DMS79 treated with DMSO at 0.1 percent for 48 hours (cell line): ENCODE results near the gene TEX19.

Experiments
- DNase-seq: peaks from one replicate; lab custom pipeline; 2025; lab: John Stamatoyannopoulos, UW

The TEX19 gene

DNA sequence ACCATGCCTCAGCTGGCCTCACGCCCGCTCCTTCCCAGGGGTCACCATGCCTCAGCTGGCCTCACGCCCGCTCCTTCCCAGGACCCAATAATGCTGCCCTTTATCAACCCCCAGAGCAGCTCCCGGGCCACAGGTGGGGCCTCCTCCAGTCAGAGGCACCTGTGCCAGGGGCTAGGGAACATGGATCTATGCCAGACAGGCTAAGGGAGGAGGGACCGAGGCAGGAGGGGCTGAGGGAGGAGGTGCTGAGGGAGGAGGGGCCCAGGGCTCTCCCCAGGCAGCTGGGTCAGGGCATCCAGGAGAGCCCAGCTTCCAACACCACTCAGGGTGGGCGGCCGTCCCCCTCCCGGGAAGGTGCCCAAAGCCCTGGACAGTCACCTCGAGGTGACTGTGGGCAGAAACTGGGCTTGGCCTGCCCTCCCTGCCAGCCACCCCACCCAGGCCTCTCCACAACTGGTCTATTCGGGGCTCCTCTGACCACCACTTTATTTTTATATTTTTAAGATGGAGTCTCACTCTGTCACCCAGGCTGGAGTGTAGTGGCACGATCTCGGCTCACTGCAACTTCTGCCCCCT lies 31.9 kb downstream of the TEX19 start:
- DNase-seq: no peak

DNA sequence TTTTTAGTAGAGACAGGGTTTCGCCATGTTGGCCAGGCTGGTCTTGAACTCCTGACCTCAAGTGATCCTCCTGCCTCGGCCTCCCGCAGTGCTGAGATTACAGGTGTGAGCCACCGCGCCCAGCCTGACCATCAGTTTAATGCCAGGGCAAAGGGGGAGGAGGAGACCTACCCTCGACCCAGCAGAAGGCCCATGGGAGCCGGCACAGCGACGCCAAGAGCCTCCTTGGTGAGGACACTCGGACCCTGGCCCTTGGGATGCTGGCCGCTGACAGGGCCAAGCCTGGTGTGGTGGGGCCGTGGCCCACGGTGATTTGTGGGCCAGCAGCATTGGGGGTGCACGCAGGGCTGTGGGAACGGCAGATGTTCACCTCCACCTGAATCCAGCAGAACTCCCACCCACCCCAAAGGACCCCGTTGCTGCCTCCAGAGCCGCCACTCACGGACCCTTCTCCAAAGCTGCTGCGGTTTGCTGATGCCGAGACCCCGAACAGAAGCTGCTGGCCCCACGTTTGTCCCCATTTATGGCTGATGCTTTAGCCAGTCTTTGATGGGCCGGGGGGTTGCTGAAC lies 32.5 kb downstream of the TEX19 start:
- no peak for DNase-seq

DNA sequence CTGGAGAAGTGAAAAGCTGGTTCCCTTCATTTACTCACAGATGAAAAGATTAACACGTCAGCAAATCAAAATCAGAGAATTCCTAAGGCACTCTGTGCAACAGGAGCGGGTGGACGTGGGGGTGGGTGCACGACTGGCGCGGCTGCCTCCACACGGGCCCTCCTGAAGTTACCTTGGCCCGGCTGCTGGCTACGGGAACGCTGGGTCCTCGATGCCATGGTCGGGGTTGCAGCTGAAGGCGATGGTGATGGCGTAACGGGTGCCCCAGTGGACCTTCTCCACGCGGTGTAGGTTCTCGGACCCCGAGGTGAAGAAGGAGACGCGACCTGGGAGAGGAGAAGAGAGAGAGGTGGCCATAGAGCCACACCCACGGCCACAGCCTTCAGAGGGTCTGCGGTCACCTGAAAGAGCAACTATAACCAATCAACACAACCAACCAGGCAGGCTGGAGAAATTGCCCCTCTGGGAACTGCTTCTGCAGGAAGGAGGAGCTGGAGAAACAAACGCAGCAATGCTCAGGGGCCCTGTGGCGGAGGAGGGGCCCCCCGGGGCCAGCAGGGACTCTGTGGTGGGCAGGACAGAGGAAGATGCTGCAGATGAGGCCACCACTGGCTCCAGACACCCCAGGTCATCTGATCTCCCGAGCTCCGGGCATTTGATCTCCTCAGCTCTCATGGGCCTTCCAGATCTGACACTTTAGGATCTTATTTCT lies 33.3 kb downstream of the TEX19 start:
- no peak for DNase-seq

DNA sequence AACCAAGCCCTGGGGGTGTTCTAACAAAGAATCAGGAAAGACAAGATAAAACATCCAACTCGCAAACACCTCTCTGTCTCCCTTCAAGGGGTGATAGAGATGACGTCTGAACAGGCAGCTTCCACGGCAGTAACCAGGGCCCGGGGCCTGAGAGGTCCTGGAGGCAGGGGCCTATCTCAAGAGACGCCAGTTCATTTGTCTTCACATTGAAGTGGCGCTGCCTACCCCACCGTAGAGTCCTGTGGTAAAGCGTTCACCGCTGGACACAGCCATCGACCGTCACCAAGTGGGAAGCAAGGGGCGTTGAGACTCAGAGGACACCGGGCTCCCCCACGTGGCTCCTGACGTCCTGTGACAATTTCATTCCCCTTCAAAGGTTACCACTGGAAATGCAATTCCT lies 33.9 kb downstream of the TEX19 start:
- DNase-seq: no peak

DNA sequence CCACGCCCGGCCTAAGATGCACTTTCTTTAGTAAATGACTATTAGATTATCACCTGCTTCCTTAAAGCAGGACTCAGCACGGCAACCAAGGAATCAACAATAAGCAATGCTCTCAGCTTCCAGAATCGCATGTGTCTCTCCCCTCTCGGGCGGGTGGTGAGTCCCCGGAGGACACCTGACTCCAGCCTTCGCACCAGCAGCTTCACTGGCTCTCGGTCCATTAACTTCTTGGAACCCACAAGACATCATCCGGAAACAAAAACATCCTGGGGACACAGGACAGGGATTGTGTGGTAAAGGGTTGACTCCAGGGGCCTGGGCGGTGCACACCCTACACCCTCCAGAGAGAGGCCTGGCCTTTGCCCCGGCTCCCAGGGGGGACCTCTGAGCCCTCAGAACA lies 35.2 kb downstream of the TEX19 start:
- DNase-seq: no peak

DNA sequence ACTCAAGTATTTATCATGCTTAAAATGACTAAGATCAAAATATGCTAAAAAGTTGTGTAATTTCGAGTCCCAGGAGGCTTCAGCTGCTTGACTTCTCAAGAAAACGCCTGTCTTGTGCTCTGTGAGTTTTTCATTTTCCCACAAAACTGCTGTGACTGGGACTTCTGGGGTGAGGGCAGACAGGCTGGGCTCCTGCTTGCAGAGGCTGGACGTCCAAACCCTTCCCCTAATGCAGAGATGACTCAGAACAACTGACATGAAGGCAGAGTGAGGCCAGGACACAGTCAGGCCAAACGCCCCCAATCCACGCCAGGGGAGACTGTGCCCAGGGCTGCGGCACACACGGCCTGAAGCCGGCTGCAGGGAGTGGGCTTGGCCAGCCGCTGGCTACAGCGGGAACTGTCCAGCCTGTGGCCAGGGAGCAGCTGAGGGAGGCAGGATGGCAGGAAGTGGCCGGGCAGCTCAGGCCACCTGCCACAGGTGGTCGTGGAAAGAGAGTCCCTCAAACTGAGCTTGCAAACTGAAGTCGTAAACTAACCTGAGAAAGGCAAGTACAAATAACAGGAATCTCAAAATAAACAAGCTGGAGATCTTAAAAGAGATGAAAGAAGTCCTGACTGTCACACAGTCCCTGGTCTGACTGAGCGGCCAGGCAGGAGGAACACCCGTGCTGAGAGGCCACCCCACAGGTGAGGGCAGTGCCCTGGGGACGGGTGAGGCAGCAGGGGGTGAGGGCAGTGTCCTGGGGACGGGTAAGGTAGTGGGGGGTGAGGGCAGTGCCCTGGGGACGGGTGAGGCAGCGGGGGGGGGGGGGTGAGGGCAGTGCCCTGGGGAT lies 37.8 kb downstream of the TEX19 start:
- no peak for DNase-seq

DNA sequence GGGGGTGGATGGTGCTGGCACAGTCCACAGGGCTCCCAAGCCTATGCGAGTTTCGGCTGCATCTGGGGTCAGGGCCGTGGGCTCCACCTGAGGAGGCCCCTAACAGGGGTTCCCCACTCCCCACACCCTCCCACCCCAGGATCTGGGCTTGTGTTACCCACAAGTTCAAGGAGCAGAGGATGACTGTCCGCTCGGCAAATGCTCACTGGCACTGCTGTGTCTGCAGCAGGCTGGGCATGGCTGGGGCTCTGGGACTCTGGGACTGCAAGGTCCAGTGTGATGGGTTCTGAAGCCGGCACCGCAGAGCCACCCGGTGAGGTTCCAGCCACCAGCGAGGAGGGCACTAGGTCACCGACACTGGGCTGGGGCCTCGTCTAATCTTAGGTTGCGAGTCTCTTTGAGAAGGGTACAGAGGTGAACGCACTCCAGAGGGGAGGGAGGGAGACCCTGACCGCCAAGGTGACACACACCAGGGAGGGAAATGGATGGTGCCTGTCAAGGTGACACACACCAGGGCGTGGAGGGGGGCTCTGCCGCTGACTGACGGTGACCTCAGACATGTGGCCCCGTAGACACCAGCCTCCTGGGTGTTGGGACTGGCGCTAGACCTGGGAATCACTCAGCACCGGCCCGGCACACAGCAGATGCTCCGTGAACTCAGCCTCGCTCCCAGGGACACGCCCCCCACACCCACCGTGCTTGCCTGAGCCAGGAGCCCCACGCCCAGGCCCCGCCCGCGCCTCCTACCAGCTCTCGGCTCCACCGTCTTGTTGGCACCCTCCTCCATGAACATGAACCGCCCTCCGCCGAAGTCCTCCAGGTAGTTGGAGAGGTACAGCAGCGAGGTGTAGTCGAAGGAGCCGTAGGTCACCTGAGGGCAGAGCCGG lies 38.6 kb downstream of the TEX19 start:
- no peak for DNase-seq

DNA sequence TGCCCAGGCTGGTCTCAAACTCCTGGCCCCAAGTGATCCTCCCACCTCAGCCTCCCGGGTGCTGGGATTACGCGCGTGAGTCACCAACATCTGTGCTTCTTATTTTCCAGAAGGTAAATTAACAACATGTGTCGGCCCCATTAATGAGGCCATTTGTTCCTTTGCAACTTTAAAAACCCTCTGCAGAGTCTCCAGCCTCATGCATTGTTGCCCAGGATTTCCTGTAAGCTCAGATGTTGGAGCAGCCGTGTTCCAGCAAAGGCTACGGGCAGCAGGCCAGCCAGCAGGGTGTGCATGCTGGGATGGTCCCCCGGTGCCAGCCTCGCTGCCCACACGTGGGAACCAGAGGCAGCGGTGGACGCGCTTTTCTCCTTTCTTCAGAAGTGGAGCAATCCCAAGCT lies 40.0 kb downstream of the TEX19 start:
- DNase-seq: no peak

DNA sequence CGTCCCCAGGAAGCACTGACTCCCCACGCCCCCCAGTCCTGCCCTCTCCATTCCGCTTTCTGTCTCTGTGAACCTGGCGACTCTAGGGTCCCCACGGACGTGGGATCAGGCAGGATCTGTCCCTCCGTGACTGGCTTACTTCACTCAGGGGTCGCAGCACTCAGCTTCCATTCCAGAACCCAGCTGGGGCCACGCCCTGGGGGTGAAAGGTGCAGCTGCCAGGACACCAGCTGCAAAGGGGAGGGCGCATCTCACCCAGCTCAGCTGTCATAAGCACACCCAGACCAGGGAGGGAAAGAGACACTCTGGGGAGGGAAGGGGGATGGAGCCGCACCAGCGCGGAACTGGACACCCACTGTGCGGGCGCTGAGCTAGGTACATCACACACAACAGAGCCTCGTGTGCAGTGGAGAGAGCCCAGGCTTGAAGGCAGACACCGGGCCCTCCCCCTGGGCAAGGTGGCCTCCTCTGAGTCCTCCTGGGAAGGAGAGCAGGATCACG lies 40.6 kb downstream of the TEX19 start:
- no peak for DNase-seq

DNA sequence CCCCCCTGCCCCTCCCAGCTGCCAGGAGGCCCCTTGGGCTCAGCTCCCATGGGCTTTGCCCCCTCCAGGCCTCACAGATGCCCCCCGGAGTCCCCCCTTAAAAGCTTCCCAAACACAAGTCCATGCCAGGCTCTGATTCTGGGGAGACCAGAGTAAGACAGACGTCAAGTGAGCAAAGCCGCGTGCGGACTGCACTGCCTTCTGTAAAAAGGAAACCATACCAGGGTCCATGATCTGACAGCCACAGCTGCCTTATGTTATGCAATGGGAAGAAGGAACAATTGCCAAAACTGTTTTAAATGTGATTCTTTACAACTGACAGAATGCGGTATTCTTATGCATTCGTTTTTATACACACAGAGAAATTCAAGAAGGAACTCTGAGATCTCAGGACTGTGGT lies 41.2 kb downstream of the TEX19 start:
- no peak for DNase-seq

DNA sequence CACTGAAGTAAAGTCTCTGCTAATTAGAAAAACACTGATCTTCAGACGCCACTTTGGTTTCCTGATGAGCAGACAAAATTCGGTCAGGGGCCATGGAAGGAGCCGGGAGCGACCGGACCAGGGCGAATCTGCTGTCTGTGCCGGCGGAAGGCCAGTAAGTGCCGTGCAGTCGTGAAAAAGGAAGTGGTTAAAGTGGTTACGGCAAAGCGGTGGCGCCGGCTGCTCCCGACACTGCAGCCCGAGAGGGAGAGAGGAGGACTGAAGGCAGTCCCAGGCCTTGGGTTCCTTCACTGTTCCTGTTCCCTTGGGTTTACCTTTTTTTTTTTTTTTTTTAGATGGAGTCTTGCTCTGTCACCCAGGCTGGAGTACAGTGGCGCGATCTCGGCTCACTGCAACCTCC lies 41.8 kb downstream of the TEX19 start:
- DNase-seq: no peak

DNA sequence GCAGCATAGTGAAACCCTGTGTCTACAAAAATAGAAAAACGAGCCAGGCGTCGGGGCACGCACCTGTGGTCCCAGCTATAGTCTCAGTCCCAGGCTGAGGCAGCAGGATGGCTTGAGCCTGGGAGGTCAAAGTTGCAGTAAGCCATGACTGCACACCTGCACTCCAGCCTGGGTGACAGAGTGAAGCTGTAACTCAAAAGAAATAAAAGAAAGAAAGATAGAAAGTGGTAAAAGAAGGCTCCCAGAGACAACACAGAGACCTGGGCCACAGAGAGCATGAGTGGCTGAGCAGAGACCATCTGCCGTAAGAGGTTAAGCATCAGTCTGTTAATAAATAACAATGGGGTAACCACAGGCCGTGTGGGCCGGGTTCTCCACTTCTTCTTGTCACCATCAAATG lies 43.8 kb downstream of the TEX19 start:
- no peak for DNase-seq

DNA sequence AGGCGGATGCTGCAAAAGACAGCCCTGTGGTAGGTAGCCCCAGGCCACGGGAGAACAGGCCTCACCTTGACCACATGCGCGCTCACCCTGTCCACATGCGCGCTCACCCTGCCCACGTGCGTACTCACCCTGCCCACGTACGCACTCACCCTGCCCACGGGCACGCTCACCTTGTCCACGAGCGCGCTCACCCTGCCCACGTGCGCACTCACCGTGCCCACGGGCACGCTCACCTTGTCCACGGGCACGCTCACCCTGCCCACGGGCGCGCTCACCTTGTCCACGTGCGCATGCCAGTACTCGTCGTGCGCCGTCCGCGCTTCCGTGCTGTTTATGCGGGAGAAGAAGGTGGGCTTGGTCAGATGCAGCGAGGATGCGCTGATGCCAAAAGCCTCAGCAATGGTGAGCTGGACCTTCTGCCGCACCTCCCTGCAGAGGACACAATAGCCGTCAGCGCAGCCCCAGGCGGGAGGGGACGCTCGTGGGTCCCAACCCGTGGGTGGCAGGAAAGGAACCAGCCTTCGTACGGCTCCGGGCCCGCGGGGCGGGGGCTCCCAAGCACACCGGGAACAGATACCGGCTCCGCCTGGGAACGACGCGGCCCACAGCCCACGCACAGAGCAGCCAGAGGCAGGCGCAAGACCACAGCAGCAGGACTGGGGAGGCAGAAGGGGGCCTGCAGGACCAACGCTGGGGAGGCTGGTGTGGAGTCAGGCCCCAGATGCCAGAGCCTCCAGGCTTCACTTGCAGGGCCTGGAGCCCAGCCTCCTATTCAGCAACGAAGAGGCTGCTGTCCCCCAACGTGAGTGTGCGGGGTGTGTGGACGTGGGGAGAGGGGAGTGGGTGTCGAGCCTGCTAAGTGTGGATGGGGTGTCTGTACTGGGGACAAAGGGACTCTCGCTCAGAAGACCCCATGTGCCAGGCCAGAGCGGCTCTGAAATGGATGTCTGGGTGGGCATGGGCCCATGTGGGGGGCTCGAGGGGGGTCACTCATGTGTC lies 44.9 kb downstream of the TEX19 start:
- no peak for DNase-seq

DNA sequence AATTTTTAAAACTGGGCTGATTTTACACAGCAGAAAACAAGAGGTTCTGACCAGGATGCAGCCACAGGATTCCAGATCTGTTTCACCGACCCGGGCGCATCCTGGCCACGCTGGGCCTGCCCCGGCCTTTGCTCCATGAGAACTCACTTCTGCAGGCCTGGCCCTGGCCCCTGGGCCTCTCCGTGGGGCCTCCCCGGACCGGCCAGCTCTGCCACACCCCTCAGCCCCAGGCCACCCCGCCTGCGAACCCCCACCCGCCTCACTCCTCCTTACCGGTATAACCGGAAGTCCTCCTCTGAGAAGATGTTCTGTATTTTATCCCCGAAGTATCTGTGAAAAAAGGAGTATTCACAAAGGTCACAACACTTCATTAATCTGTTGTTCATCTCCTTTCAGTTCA lies 46.0 kb downstream of the TEX19 start:
- no peak for DNase-seq

DNA sequence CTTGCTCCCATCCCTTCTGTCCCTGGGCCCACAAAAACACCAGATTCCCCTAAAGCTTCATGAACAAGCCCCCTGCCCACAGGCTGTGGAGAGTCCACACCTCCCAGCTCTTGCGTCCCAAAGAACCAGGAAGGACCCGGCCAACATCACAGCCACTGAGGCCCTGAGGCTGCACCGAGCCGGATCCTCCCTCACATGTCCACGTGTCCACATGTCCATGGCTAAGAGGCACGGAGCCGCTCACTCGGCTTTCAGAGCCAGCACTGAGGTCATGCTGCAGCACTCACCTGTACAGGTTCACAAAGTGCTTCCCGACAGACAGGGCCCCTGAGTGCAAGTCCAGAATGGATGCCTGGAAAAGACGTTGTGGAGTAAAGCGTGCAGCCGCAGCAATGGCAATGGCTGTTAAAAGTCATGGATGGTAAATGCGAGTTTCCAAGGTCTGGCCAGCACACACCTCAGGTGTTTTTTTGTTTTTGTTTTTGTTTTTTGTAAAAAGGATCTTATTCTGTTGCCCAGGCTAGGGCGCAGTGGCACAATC lies 47.2 kb downstream of the TEX19 start:
- DNase-seq: no peak

DNA sequence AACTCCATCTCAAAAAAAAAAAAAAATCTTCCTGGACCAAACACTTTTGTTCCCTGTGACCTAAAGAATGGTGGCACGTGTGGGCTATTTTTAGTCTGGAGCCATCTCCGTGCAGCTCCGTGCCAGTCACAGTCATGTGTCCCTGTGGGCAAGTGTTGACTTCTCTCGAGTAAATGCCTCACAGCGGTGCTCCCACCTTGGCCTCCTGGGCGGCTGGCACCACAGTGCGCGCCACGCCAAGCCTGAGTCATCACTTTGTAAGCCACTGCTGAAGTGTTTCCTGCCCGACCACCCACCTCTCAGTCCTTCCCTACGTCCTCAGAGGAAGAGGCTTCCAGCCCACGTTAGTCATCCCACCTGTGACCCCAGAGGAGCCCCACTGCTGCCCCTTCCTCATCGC lies 48.2 kb downstream of the TEX19 start:
- no peak for DNase-seq

DNA sequence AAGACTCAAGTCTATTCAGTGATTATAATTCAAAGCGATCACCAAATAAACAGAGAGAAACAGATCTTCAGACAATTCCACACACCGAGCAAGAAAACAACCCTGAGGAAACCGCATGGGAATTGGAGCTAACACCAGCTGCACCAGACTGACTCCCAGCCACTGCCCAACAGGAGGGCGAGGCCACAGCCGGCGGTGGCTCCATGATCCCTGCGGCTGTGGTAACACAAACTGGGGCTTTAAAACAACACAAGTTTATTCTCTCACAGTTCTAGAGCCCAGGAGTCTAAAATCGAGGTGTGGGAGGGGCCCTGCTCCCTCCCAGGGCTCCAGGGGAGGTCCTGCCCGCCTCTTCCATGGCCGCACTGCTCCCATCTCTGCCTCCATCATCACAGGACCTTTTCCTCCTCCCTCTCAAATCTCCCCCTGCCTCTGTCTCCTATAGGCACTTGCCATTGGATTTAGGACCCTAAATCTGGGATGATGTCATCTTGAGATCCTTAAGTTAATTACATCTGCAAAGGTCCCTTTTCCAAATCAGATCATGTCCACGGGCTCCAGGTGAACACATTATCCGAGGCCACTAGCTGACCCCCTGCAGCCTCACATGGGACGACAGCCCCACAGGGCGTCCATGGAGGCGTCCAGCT lies 49.4 kb downstream of the TEX19 start:
- no peak for DNase-seq

DNA sequence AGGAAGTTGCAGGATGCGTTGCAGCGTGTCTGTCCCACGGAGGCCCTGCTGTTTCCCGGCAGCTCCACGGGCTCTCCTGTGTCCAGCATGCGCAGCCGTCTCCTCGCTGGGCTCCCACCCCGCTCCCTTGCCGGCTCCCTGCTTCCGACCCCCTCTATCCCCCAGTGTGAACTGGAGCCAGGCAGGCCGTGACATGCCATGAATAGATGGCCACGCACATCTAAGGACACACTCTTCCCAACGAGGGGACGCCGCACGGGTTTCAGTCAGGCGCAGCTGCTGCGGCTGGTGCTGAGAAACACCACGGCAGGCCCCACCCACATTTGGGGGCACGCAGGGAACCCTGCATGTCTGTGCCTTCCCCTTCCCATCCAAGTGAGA lies 49.9 kb downstream of the TEX19 start:
- DNase-seq: no peak

DNA sequence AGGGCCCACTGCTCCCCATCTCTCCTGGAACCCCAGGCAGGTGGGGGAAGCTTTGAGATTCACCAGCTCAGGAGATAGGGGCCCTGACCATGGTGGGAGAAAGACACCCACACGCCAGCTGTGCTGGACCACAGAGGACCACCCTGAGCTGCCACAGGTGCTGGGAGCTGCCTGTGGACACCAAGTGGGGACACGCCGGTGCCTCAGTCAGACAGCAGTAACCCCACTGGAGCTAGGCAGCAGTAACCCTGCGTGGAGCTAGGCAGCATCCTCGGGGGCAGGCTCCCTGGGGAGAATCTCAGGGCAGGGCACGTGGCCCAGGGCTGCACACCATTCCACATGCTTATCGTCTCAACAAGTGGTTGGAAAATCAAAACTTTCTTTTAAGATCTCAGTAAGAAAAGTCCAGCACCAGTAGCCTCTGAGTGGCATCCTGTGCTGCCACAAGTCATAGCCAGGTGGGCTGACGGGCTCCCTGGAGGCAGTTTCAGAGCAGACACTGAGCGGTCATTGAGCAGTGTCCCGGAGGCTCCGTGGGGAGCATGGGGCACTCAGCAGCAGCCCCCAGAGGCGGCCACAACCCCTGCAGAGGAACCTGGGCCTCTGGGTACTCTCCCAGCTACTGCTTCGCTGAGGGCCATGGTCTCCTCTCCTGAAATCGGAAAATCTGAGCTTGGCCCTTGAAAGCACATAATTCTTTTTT lies 51.1 kb downstream of the TEX19 start:
- no peak for DNase-seq
